ENCODE data around the gene CCDC197. TPM values are rescaled to one million over a fixed set of nuclear protein-coding genes. Genes with fewer than 3 reads are reported as not detected.

The CCDC197 gene
- total RNA-seq, 1 donor from 2014 or later, result 1.3 TPM

GRCh38 chr14:93974299-93974698 is 22.8 kb upstream of the CCDC197 start:
- ATAC-seq (ENCODE audit: poor library complexity) (peak; percentile 19), DNase-seq (no peak)
- intact Hi-C loops (cut with DNase I), result no loop called here

GRCh38 chr14:93974833-93975232 is 22.3 kb upstream of the CCDC197 start:
- ATAC-seq (ENCODE audit: poor library complexity), result peak; percentile 50
- peak; percentile 66 for DNase-seq
- intact Hi-C loops (cut with DNase I), result no loop called here

DNA sequence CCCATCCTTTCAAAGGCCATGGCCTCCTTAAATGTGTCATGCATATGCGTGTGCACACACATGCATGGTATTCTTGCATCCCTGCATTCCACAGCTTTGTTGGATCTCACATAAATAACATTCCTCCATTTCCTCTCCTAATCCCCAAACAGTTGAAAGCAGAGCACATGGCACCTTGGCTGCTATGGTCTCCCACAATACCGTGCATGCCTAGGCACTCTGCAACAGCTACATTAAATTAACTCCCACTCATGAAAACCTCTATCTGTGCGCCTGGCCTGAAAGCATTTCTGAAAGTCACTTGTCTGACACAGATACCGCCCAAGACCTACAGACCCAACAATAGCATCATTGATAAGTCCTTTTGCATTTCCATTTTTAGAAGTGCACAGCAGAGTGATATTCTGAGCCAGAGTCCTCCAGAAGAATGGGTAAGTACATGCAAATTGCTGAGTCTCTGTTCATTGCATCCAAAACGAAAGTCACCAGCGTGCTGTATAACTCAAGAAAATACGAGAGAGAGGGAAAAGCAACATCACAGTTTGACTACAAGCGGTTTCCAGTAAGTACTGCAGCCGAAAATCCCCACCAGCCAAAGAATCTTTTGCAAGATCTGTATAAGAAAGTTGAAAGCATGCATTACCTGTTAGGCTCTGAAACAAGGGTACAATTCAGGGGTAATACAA is 21.2 kb upstream of the CCDC197 start:
- intact Hi-C loops (cut with DNase I), result no loop called here
- ATAC-seq (ENCODE audit: poor library complexity) (peak; percentile 57), DNase-seq (no peak)

DNA sequence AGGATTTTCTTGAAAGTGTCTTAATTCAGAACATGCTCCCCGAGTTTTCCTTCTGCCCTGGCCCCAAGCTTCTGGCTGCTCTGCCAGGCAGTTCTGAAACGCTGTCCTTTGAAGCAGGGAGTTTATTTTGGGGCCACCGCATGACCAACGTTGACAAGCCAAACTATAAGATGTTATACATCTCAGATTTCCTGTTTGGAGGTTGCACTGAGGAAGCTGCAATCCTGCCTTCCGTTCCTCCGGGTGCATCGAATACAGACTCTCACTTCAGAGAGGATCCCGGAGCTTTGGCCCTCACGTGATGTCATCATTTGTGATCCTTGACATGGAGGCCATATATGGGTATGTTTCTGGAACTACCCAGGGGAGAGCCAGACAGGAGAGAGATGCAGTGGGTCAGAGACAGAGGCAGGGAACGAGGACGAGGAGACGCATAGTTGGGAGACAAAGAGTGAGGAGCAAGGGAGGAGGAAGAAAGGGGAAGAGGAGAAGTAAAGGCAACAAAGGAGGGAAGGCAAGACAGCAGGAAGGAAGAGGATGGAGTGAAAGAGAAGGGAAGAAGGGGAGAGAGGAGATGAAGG is 20.5 kb upstream of the CCDC197 start, which contains the start of gene ASB2:
Gene ASB2 (minus strand): TSS at position 94 of the 581 bp plus-strand sequence. CDS start 12,031 bp downstream, outside the sequence.
- peak; percentile 52 for ATAC-seq (ENCODE audit: poor library complexity)
- DNase-seq, result no peak
- intact Hi-C loops (cut with DNase I), result no loop called here

- ATAC-seq (ENCODE audit: poor library complexity) (no peak), DNase-seq (no peak)
- intact Hi-C loops (cut with DNase I), result no loop called here
Observed at GRCh38 chr14:93977171-93977570, 19.9 kb upstream of the CCDC197 start.

- no peak for ATAC-seq (ENCODE audit: poor library complexity)
Observed at GRCh38 chr14:93977790-93978581, 19.1 kb upstream of the CCDC197 start.

DNA sequence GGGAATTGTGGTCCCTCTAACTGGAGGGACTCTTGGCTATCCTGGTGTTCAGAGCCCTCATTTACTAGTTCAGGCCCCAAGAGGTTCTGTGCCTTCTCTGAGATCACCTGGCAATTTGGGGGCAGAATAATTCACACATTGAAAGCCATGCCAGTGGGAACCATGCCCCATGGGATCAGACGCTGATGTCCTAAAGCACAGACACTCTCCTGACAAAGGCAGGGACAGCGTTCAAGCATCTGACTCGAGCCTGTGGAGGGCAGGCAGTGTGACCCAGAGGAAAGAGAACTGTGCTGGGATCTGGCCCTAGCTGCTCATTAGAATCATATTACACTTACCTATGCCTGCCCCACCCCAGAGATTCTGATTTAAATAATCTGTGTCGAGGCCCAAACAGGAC is 18.4 kb upstream of the CCDC197 start:
- intact Hi-C loops (cut with DNase I), result no loop called here
- no peak for ATAC-seq (ENCODE audit: poor library complexity)
- DNase-seq, result no peak

More at GRCh38 chr14:93977790-93978581, 19.1 kb upstream of the CCDC197 start:
- intact Hi-C loops (cut with DNase I), result no loop called here
- DNase-seq, result no peak

DNA sequence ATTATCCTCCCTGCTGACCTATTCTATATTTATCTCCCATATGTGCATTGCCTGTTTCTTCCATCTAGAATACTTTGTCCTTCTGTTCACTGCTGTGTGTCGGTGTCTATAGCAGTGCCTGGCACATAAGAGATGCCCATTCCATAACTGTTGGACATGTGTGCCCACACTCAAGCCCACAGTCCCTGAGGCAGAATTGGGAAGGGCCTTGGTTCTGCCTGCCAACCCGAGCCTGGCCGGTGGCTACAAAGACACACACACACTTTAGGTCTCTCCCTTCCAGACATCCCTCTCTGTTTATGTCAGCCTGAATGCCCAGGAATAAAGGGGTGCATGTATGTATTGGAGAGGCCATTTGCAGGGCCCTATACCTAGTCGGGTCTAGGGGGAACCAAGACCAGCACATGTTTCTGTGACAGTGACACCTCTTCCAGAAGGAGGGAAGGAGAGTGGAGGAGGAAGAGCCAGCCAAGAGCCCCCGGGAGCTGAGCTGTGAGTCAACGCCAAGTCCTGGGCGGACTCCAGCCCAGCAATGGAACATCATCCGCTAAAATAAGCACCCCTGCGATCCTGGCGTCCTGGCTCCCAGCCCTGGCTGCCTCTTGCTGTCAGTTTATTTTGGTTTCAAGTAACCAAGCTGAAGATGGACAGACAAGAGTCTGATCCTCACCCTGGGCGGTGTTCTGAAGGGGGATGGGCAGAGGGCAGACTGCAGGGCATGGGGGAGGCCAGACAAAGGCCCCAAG is 16.5 kb upstream of the CCDC197 start:
- peak; percentile 88 for DNase-seq
- intact Hi-C loops (cut with DNase I), result no loop called here
- peak; percentile 71 for ATAC-seq (ENCODE audit: poor library complexity)

DNA sequence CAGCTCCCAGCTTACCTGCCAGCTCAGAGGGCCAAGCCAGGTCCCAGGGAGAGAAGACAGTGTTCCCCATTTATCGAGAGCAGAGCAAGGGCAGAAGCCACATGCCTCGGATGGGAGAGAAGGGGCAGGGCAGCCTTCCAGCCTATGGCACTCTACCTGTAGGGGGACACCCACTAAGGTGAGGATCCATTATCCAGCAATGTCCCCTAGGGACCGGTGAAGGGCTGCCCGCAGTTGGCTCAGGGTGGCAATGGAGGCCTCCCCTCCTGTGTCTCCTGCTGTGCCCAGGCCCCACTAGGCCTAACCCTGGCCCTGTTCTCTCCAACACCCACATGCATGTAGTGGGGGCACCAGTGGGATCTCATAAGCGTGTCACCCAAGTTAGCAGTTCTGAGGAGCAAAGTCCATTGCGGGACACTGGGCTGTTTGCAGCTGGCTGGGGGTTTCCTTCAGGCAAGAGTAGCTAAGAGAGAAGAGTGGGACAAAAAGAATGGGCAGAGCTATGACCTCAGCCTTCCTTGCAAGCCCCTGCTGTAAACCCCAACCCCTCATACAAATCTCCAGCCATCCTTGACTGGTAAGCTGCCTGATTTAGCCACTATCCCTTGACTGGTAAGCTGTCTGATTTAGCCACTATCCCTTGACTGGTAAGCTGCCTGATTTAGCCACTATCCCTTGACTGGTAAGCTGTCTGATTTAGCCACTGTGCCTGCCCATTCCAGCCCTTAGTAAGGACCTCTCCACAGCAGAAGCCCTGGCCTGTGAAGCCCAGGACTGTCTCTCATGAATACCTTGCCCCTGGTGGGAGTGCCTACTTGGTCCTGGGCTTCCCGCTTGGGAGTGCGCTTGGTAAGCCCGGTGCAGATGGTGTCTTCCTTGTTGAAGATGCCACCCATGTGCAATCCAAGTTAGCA is 15.5 kb upstream of the CCDC197 start:
- ATAC-seq (ENCODE audit: poor library complexity) (peak; percentile 16), DNase-seq (no peak)
- intact Hi-C loops (cut with DNase I), result no loop called here

GRCh38 chr14:93982230-93983007 is 14.7 kb upstream of the CCDC197 start:
- intact Hi-C loops (cut with DNase I), result no loop called here
- ATAC-seq (ENCODE audit: poor library complexity) (no peak), DNase-seq (no peak)

DNA sequence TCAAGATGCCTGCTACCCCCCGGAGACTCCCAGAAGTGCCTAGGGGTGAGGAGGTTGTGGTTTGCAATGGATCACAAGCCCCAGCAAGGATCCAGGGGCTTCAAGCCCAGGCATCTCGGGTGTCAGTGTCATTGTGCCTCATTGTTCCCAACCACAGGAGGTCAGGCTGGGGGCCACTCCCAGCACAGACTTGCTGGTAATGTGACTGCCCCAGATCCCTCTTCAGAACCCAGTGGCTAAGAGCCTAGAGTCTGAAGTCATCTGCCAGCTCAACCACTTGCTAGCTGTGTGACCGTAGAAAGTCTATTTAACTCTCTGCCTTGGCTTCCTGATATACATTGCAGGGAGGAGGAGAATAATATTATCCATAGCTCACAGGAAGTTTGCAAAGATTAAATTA is 13.0 kb upstream of the CCDC197 start:
- intact Hi-C loops (cut with DNase I), result no loop called here
- no peak for ATAC-seq (ENCODE audit: poor library complexity)
- DNase-seq, result no peak

GRCh38 chr14:93984987-93985410 is 12.1 kb upstream of the CCDC197 start:
- intact Hi-C loops (cut with DNase I), result no loop called here
- peak; percentile 22 for ATAC-seq (ENCODE audit: poor library complexity)
- peak; percentile 54 for DNase-seq

DNA sequence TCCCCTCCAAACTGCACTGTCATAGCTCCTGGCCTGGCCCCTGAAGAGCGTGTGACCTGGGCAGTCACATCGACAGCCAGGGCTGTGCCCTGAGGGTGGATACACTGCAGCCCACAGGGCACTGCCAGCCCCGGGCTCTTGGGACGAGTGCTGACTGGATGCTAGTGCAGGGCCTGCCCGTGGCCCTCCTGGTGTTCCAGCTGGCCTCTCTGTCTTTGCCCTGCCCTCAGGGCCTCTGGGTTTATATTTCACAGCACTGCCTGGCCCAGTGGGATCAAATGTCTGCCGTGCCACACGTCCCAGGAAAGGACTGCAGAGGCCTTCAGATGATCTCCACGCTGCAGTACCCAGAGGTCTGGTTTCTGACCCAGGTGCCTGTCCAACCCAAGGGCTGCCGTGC is 10.1 kb upstream of the CCDC197 start:
- DNase-seq, result peak; percentile 79
- intact Hi-C loops (cut with DNase I), result no loop called here
- ATAC-seq (ENCODE audit: poor library complexity), result peak; percentile 86

DNA sequence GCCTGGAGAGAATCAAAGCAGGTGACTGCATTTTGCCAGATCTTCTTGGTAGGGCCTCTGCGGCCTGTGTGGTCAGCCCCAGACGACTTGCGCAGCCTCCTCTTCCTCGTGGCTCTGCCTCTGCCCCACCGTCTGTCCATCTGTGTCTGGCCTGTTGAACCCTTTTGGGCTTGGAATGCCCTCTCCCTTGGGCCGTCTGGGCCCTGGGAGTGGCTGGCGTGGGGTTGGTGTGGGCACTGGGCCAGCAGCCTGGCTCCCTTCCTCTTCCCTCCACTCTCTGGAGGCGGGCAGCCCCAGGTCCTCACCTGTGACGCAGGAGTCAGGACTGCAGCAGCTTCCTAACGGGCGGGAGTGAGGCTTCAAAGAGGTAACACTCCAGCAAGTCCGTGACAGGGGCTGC is 9.7 kb upstream of the CCDC197 start:
- ATAC-seq (ENCODE audit: poor library complexity) (peak; percentile 60), DNase-seq (peak; percentile 54)
- intact Hi-C loops (cut with DNase I), result no loop called here

DNA sequence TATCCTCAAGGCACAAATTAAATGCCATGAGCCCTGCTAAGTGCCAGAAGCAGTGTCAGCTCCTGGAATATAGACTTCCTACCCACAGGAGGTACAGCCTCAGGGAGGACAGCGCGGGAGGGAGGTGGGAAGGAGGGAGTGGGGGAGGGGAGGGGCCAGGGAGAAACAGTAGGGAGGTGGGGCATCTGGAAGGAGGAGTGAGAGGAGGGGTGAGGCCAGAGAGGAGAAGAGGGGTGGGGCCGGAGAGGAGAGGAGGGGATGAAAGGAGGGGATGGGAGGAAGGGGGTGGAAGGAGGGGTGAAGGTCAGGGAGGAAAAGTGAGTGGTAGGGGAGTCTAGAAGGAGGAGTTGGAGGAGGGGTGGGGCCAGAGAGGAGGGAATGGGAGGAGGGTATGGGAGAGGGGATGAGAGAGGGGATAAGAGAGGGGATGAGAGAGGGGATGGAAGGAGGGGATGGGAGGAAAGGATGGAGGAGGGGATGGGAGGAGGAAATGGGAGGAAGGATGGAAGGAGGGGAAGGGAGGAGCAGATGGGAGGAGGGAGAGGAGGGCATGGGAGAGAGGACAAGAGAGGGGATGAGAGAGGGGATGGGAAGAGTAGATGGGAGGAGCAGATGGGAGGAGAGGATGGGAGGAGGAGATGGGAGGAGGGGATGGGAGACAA is 9.2 kb upstream of the CCDC197 start:
- intact Hi-C loops (cut with DNase I), result no loop called here
- DNase-seq (no peak), ATAC-seq (ENCODE audit: poor library complexity) (no peak)

GRCh38 chr14:93989939-93990338 is 7.2 kb upstream of the CCDC197 start:
- intact Hi-C loops (cut with DNase I), result no loop called here
- ATAC-seq (ENCODE audit: poor library complexity) (no peak), DNase-seq (no peak)

DNA sequence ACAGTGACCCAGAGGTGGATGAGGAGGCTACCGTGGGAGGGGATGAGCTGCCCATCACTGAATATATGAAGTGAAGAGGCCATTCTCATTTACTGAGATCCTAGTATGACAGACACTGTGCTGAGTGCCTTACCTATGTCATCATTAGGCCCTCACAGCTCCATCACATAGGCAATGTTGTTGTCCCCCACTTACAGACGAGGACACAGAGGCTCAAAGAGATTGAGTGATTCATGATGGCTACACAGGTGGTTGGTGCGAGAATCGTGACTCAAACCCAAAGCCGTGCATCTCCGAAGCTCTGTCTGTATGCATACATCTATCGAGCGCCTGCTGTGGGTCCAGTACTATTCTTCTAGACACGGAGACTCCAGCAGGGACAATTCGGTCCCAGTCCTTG is 5.9 kb upstream of the CCDC197 start:
- ATAC-seq (ENCODE audit: poor library complexity) (no peak), DNase-seq (no peak)
- intact Hi-C loops (cut with DNase I), result no loop called here

All from Right ventricle myocardium superior (tissue), 1 donor.